H1 (cell line): ENCODE results near the gene SEMA3A. TPM values are rescaled to one million over a fixed set of nuclear protein-coding genes. Genes with fewer than 3 reads are reported as not detected.

ENCODE experiments used
- CTCF ChIA-PET: fragments of 300-600 bp; sonication (Branson Sonifier 250); formaldehyde crosslinking; loops from one replicate; lab custom pipeline; 2021; ENCODE audit not compliant: partially characterized antibody; lab: Charles Lee
- POLR2A ChIA-PET: fragments of 300-600 bp; sonication (Branson Sonifier 250); formaldehyde crosslinking; loops from one replicate; lab custom pipeline; 2021; ENCODE audit warnings: inconsistent platforms; ENCODE audit not compliant: partially characterized antibody; lab: Charles Lee
- DNase-seq, 2 experiments: peaks; one replicate each; pipeline versions ENCODE4 v3.0.0 to v3.0.0-alpha.2; 2010 to 2022; ENCODE audit warnings: low spot score in 2 of 2, low read depth in 1 of 2, mixed read lengths in 1 of 2
- FAIRE-seq: peaks from 2 replicates; lab custom pipeline; 2011; peaks lifted over from hg19 to GRCh38; lab: Jason Lieb, UNC
- H2AFZ ChIP-seq: 2 replicates; pipeline ENCODE4 v1.8.1; 2012; ENCODE audit warnings: low read length, inconsistent platforms
- H2AK5ac ChIP-seq: 2 replicates; pipeline ENCODE4 v1.6.1; 2013; ENCODE audit warnings: low read depth, low read length
- H2BK120ac ChIP-seq: replicated peaks from 2 replicates; pipeline ENCODE3; 2013; ENCODE audit warnings: low read depth, low read length, inconsistent platforms
- H2BK12ac ChIP-seq: 2 replicates; pipeline ENCODE4 v1.6.1; 2013; ENCODE audit warnings: low read depth, low read length
- H2BK15ac ChIP-seq: 2 replicates; pipeline ENCODE4 v1.6.1; 2013; ENCODE audit warnings: low read length
- H2BK20ac ChIP-seq: 2 replicates; pipeline ENCODE4 v1.6.1; 2013; ENCODE audit warnings: low read length
- H2BK5ac ChIP-seq: 2 replicates; pipeline ENCODE4 v1.6.1; 2013; ENCODE audit warnings: low read depth, low read length
- H3K14ac ChIP-seq: 2 replicates; pipeline ENCODE4 v1.6.1; 2013; ENCODE audit warnings: inconsistent platforms; ENCODE audit not compliant: insufficient read length
- H3K18ac ChIP-seq: 2 replicates; pipeline ENCODE4 v1.6.1; 2013; ENCODE audit warnings: low read length; ENCODE audit errors: extremely low read depth
- H3K23ac ChIP-seq: 2 replicates; pipeline ENCODE4 v1.6.1; 2013; ENCODE audit warnings: inconsistent platforms; ENCODE audit not compliant: insufficient read length
- H3K23me2 ChIP-seq: 2 replicates; pipeline ENCODE4 v1.6.1; 2013; ENCODE audit warnings: low read depth, low read length
- H3K27ac ChIP-seq: 2 replicates; pipeline ENCODE4 v1.6.1; 2011; ENCODE audit warnings: low read depth, low read length, inconsistent platforms
- H3K27me3 ChIP-seq, 4 experiments: replicated peaks in 1 of 4; 1 replicate in 1 of 4; 2 replicates in 3 of 4; pipeline versions ENCODE4 v1.6.1 to v1.8.1; 2011 to 2013; ENCODE audit warnings: low read length in 3 of 4, mild to moderate bottlenecking in 3 of 4, inconsistent platforms in 2 of 4, mixed read lengths in 2 of 4, moderate library complexity in 1 of 4; ENCODE audit not compliant: control insufficient read depth in 3 of 4, insufficient read depth in 3 of 4; ENCODE audit errors: extremely low read depth in 1 of 4
- H3K36me3 ChIP-seq, 4 experiments: 2 replicates each; pipeline versions ENCODE4 v1.6.1 to v1.8.1; 2011 to 2013; ENCODE audit warnings: mild to moderate bottlenecking in 4 of 4, low read length in 3 of 4, moderate library complexity in 2 of 4, control low read depth in 1 of 4, inconsistent platforms in 1 of 4; ENCODE audit not compliant: insufficient read depth in 4 of 4, control insufficient read depth in 2 of 4
- H3K4ac ChIP-seq: replicated peaks from 2 replicates; pipeline ENCODE3; 2013; ENCODE audit warnings: low read length, low read depth, mixed read lengths, inconsistent platforms; ENCODE audit not compliant: insufficient read length
- H3K4me1 ChIP-seq, 4 experiments: replicated peaks in 1 of 4; 1 replicate in 1 of 4; 2 replicates in 3 of 4; pipeline versions ENCODE4 v1.6.1 to v1.8.1; 2011 to 2013; ENCODE audit warnings: low read length in 3 of 4, inconsistent platforms in 2 of 4, mixed read lengths in 1 of 4; ENCODE audit not compliant: insufficient read depth in 4 of 4, control insufficient read depth in 3 of 4
- H3K4me2 ChIP-seq, 2 experiments: 2 replicates each; pipeline versions ENCODE4 v1.6.1 to v1.8.1; 2011 to 2013; ENCODE audit warnings: low read depth in 2 of 2, low read length in 2 of 2, control low read depth in 1 of 2, inconsistent platforms in 1 of 2, mild to moderate bottlenecking in 1 of 2; ENCODE audit not compliant: insufficient read depth in 1 of 2
- H3K4me3 ChIP-seq, 4 experiments: fragments of 200-600, 300-600 bp in 1 of 4; sonication (generic), shearing (Covaris generic), sonication (Bioruptor Twin) in 1 of 4; 2 replicates each; pipeline versions ENCODE4 v1.5.1 to v1.8.1; 2011 to 2016; ENCODE audit warnings: low read length in 4 of 4, low read depth in 3 of 4, control low read depth in 2 of 4, inconsistent platforms in 2 of 4, mild to moderate bottlenecking in 2 of 4, mixed read lengths in 1 of 4, moderate library complexity in 1 of 4; ENCODE audit not compliant: insufficient read depth in 2 of 4; ENCODE audit errors: extremely low read depth in 1 of 4
- H3K56ac ChIP-seq: replicated peaks from 2 replicates; pipeline ENCODE3; 2013; ENCODE audit warnings: low read depth, mild to moderate bottlenecking, mixed read lengths, low read length, inconsistent platforms; ENCODE audit not compliant: insufficient read length
- H3K79me1 ChIP-seq: 2 replicates; pipeline ENCODE4 v1.6.1; 2013; ENCODE audit warnings: low read depth, low read length, control low read depth
- H3K79me2 ChIP-seq, 2 experiments: 2 replicates each; pipeline versions ENCODE4 v1.6.1 to v1.8.1; 2012 to 2013; ENCODE audit warnings: low read length in 2 of 2, mild to moderate bottlenecking in 2 of 2, inconsistent platforms in 1 of 2; ENCODE audit not compliant: insufficient read depth in 2 of 2, control insufficient read depth in 1 of 2
- H3K9ac ChIP-seq, 4 experiments: replicated peaks in 1 of 4; 1 replicate in 1 of 4; 2 replicates in 3 of 4; pipeline versions ENCODE4 v1.6.1 to v1.8.1; 2011 to 2013; ENCODE audit warnings: low read depth in 3 of 4, low read length in 3 of 4, control low read depth in 2 of 4, mild to moderate bottlenecking in 2 of 4, moderate library complexity in 2 of 4, inconsistent platforms in 1 of 4; ENCODE audit errors: extremely low read depth in 1 of 4
- H3K9me3 ChIP-seq, 2 experiments: 2 replicates each; pipeline versions ENCODE4 v1.6.1 to v1.8.1; 2012 to 2013; ENCODE audit warnings: mild to moderate bottlenecking in 2 of 2, moderate library complexity in 2 of 2, control low read depth in 1 of 2, inconsistent platforms in 1 of 2, low read depth in 1 of 2, low read length in 1 of 2, mixed read lengths in 1 of 2; ENCODE audit not compliant: insufficient read depth in 2 of 2
- H4K20me1 ChIP-seq, 2 experiments: replicated peaks in 1 of 2; 2 replicates each; pipeline versions ENCODE3 to v1.8.1; 2011 to 2013; ENCODE audit warnings: inconsistent platforms in 2 of 2, low read length in 2 of 2, mild to moderate bottlenecking in 1 of 2; ENCODE audit not compliant: insufficient read depth in 2 of 2, control insufficient read depth in 1 of 2
- H4K5ac ChIP-seq: 2 replicates; pipeline ENCODE4 v1.6.1; 2013; ENCODE audit warnings: low read length, low read depth, mixed read lengths, inconsistent platforms; ENCODE audit not compliant: insufficient read length
- H4K8ac ChIP-seq: 2 replicates; pipeline ENCODE4 v1.8.0; 2013; ENCODE audit warnings: mild to moderate bottlenecking, moderate library complexity, low read length, inconsistent platforms; ENCODE audit not compliant: insufficient read depth; ENCODE audit errors: extremely low read depth
- H4K91ac ChIP-seq: replicated peaks from 2 replicates; pipeline ENCODE3; 2013; ENCODE audit warnings: low read length, mixed read lengths, inconsistent platforms; ENCODE audit not compliant: insufficient read length
- BACH1 ChIP-seq: IDR thresholded peaks from 2 replicates; pipeline ENCODE4 v1.6.1; 2012; ENCODE audit warnings: low read length, improper control_type of control experiment
- KDM1A ChIP-seq: fragments of 200-600, 300-600 bp; sonication (generic); IDR thresholded peaks from 2 replicates; pipeline ENCODE4 v1.7.1; 2016; ENCODE audit warnings: mild to moderate bottlenecking, low read length, borderline replicate concordance
- NANOG ChIP-seq: IDR thresholded peaks from 2 replicates; pipeline ENCODE4 v1.6.1; 2011; ENCODE audit warnings: low read length, low read depth, mild to moderate bottlenecking, inconsistent platforms; ENCODE audit not compliant: insufficient read depth, poor library complexity, severe bottlenecking
- RXRA ChIP-seq: IDR thresholded peaks from 2 replicates; pipeline ENCODE4 v1.6.1; 2011; ENCODE audit warnings: low read depth, mild to moderate bottlenecking, low read length, moderate library complexity; ENCODE audit not compliant: insufficient read depth
- WGBS, 2 experiments: shearing (Covaris generic) in 1 of 2; methylation state at CpG; one replicate each; pipeline versions ENCODE4 v1.1.6 to v1.1.7; 2013 to 2015; ENCODE audit warnings: low lambda C conversion rate in 2 of 2, mixed read lengths in 2 of 2, inconsistent platforms in 1 of 2, low coverage in 1 of 2, missing lambda C conversion rate in 1 of 2; ENCODE audit not compliant: insufficient replicate concordance in 2 of 2, insufficient coverage in 1 of 2, insufficient read length in 1 of 2; ENCODE audit errors: extremely low coverage in 1 of 2, missing lambda C conversion rate in 1 of 2; 5-methylcytosine and 5-hydroxymethylcytosine counted together
- polyA plus RNA-seq, 7 experiments: library from polyadenylated mRNA; depleted of rRNA in 3 of 7; stranded (reverse) in 5 of 7; unstranded in 2 of 7; fragments of >200 nt in 5 of 7; fragments of 200-250 nt in 2 of 7; gene quantifications; 1 replicate in 5 of 7; 2 replicates in 1 of 7; 4 replicates in 1 of 7; pipeline versions ENCODE4 v1.2.1 to v1.2.3, GENCODE V29; 2011 to 2013; ENCODE audit warnings: missing spikeins in 2 of 7, mixed read lengths in 2 of 7
- total RNA-seq: library from RNA; stranded (reverse); fragmentation: NEBNext Ultra II Directional; extraction: Animal tissue kit (Norgen Biotek cat#: 25700); gene quantifications from 2 replicates; pipeline ENCODE4 v1.2.1, GENCODE V29; 2021

Gene SEMA3A
- total and polyA plus RNA-seq, 2 of the 8 experiments (the other 6 are each of a cell fraction or from before 2014, with no cell fraction given): 8.1 to 45.9 TPM

DNA sequence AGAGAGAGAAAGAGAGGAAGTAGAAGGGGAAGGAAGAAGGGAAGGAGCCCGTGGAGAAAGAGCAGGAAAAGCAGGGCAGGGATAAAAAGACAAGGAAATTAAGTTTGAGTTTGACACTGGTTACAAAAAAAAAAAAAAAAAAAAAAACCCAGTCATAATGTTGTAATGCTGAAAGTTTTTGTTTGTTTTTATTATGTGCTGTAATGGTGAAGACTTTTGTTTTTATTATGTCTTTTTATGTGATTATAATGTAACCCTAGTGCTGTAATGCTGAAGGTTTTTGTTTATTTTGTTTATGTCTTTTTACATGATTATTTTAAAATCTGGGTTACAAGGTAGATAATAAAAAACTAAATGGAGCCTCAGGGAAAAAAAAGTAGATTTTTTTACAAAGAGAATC, 184.8 kb downstream of the SEMA3A start:
- POLR2A ChIA-PET: no interaction called here
- no peak for FAIRE-seq
- Histone ChIP-seq H3K18ac (no peak overlapping the region), H3K23ac (no peak overlapping the region), H2BK5ac (no peak overlapping the region), H2BK15ac (no peak overlapping the region), H4K5ac (no peak overlapping the region), H3K9ac (no peak overlapping the region), H3K4me3 (no peak overlapping the region), H4K20me1 (no peaks in the 10 kb centered on the region), H3K79me2 (no peaks in the 10 kb centered on the region), H3K4ac (no peak overlapping the region), H2AFZ (no peak overlapping the region), H3K4me2 (no peak overlapping the region), H4K91ac (no peak overlapping the region), H3K9me3 (no peaks in the 10 kb centered on the region), H3K36me3 (peaks cover 0 to 4% (median 1%) of the 10 kb centered on the region in 4 experiments; a peak in 3 of 8 replicates), H2BK120ac (no peak overlapping the region), H3K56ac (peak overlapping the region; percentile 26), H3K14ac (no peak overlapping the region), H2AK5ac (no peak overlapping the region), H2BK20ac (no peak overlapping the region), H3K27me3 (no peaks in the 10 kb centered on the region), H3K27ac (no peak overlapping the region), H2BK12ac (no peak overlapping the region), H4K8ac (no peak overlapping the region), H3K23me2 (no peaks in the 10 kb centered on the region), H3K4me1 (peaks cover 0 to 3% (median 0%) of the 10 kb centered on the region in 4 experiments; a peak in 1 of 7 replicates), H3K79me1 (no peaks in the 10 kb centered on the region)
- no peak for DNase-seq
- WGBS, 2 experiments: no CpG with 5 or more reads among the region's 1 CpG
- CTCF ChIA-PET: no interaction called here
- TF ChIP-seq NANOG (no peak), KDM1A (no peak), BACH1 (no peak), RXRA (no peak)
